IPS-NIHi7 (cell line): ENCODE data around the gene FHOD1.
A peak's percentile ranks its signal among the peaks of the same experiment; 100 is the strongest.

Source experiments
- DNase-seq: peaks from one replicate; pipeline ENCODE4 v3.0.0; 2012; ENCODE audit warnings: mixed read lengths; ENCODE audit errors: extremely low spot score

The FHOD1 gene

DNA sequence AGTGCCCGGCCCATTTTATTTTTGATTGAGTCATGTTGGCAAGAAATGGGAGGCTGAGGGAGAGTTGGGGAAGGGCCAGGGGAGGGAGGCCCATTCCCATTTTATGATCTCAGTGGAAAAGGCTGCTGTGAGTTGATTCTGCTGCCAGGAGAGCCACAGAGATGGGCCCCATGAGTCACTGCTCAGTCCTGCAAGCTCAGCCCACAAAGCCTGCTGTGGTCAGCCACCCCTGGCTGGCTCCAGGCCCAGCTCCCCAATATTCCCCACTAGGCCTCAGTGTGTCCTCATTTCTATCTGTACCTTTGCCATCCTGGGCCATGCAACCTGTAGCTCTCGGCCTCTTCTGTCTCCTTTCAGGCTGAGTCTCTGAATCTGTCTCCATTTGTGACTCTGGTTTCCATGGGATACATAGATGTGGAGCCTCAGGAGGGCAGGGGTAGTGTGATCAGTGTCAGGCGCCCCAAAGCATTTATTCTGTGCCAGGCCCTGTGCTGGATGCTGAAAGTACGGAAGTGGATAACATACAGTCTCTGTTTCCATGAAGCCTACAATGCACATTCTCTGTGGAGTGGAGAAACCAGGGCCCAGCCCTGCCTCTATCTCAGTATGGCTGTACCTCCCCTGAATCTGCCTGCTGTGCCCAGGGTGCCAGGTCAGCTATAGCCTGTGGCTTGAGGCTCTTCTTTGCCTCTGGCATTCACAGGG is 30.2 kb upstream of the FHOD1 start:
- DNase-seq = no peak

DNA sequence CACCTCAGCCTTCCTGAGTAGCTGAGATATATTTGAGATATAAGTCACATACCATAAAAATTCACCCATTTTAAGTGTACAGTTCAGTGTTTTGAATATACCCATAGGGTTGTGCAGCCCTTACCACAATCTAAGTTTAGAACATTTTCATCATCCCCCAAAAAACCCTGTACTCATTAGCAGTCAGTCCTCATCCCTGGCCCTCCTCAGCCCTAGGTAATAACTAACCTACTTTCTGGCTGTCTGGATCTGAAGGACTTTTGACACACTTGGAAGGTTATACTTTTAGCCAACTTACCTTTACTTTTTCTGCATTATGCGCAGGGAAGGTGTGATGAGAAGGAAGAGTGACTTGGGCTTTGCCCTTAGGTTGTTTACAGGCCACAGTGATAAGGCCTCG is 28.0 kb upstream of the FHOD1 start:
- no peak for DNase-seq

- no peak for DNase-seq
These were observed 24.2 kb upstream of the FHOD1 start for GRCh38 chr16:67271446-67271845.

DNA sequence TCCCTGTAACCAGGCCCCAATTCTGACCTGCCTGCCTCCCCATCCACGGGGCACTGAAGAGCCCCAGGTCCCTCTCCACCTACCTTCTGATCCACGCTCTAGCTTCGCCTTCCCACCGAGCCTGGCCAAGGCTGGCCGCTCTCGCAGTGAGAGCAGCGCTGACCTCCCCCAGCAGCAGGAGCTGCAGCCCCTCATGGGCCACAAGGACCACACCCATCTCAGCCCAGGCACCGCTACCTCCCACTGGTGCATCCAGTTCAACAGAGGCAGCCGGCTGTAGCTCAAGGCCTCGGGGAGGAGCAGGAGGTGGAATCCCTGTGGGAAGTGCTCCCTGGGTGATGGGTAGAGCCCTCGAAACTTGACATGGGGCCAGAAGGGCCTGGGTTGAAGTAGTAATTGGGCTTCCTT is 23.7 kb upstream of the FHOD1 start:
- DNase-seq = no peak

DNA sequence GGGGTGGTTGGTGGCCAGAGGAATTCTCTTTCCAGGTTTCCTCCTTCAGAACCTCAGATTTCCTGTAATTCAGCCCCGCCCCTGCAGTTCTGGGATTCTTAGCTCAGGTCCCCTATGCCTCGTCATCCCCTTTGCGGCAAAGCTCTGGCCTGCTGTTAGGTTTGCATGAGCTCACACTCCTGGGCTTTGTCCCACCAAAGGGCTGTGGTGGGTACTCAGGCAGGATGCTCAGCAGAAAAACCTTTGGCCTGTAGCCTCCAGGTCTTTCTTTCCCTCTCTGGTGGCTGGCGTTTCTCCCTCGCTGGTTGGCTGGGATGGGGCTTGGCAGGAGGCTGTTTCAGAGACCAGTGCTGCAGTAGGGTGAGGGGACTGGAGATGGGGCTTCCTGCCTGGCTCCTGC is 22.5 kb upstream of the FHOD1 start:
- no peak for DNase-seq

DNA sequence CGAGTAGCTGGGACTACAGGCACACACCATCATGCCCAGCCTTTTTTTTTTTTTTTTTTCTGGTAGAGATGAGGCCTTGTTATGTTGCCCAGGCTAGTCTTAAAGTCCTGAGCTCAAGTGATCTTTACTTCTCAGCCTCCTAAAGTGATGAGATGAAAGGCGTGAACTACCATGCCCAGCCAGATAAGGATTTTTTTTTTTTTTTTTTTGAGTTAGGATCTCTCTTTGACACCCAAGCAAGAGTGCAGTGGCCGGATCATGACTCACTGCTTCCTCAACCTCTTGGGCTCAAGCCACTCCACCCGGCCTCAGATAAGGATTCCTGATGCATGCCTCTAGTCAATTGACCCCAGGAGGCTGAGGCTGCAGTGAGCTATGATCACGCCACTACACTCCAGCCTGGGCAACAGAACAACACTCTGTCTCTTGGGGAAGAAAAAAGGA is 20.9 kb upstream of the FHOD1 start:
- no peak for DNase-seq

DNA sequence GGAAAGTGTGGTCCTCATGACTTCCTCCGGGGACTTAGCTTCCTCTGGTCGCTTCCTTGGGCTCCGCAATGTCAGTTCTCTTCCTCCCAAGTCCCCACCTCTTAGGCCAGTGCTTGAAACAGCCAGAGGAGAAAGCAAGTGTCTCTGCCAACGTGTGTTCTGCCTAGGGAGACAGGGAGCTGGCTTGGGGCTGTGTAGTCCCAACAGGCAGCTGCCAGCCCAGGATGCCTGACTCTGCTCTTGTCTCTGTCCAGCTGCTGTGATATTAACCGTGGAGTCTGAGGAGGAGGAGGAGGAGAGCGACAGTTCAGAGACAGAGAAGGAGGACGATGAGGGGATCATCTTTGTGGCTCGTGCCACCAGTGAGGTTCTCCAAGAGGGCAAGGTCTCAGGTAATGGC is 18.6 kb upstream of the FHOD1 start:
- no peak for DNase-seq

- DNase-seq = no peak
These were observed 17.6 kb upstream of the FHOD1 start for GRCh38 chr16:67264866-67265265.

GRCh38 chr16:67264277-67264676 is 17.0 kb upstream of the FHOD1 start:
- no peak for DNase-seq

DNA sequence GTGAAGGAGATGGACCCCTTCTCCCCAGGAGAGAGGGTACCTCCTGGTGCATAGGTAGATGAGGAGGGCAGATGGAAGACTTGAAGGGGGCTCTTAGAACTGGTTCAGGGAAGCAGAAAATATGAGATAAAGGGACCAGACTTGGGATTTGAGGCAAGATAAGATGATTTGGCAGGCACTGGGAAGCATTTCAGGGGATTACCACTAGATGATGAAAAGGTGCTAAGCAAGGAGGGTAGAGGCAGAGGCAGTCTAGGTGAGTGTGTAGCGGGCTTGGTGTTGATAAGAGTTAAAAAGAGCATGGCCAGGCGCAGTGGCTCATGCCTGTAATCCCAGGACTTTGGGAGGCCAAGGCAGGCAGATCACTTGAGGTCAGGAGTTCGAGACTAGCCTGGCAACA is 15.9 kb upstream of the FHOD1 start:
- DNase-seq = no peak

DNA sequence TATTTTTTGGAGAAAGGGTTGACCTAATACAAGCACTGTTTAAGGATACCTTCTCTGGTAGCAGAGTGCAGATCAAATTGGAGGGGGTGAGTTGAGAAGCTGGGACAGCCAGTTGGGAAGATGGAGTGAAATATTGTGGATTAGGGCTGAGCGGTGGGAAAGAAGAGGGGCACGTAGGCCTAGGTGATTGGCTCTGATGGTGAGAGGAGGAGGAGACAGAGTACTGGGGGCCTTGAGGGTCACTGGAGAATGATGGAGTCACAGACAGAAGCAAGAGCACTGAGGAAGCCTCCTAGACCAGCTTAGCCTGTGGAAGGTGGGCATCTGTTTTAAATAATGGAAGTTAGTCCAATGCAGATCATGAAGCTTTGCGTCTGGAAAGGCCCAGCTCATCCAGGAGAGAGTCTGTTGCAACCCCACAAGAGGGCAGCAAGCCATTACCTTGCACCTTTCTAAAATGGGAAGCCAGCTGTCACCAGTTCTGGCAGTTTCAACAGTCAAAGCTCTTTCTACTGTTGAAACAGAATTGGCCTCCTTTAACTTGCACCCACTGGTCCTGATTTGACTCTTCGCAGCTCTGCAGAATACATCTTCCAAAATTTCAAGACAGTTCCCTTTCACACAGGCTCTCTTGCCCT is 13.3 kb upstream of the FHOD1 start:
- peak; percentile 58 for DNase-seq

GRCh38 chr16:67259705-67260104 is 12.4 kb upstream of the FHOD1 start:
- no peak for DNase-seq

GRCh38 chr16:67258161-67258835 is 11.0 kb upstream of the FHOD1 start:
- DNase-seq = no peak

DNA sequence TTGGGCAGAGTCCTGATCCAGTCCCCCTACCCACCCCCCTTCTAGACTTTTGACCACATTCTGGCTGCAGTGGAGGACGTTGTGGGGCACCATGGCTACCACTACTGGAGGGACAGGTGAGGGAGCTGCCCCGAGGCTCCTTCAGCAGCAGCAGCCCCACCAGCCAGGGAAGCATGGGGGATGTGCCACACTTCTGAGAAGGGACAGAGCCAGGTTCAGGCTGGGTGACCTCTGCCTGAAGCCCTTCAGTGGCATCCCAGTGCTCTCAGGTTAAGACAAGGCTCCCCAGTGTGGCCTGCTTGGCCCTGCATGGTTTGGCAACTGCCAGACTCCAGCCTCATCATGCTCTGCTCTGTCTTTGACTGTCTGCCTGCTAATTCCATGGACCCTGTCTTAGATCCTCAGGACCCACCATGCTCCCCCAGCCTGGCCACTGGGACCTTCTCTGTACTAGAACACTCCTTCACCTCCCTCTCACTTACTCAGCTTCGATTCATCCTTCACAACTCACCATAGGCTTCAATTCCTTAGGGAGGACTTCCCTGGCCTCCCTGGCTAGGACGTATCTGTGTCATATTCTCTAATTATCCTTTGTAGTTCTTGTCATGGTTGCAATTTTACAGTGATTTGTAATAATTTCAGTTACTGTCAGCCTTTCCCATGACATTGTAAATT is 10.3 kb upstream of the FHOD1 start:
- DNase-seq = no peak

DNA sequence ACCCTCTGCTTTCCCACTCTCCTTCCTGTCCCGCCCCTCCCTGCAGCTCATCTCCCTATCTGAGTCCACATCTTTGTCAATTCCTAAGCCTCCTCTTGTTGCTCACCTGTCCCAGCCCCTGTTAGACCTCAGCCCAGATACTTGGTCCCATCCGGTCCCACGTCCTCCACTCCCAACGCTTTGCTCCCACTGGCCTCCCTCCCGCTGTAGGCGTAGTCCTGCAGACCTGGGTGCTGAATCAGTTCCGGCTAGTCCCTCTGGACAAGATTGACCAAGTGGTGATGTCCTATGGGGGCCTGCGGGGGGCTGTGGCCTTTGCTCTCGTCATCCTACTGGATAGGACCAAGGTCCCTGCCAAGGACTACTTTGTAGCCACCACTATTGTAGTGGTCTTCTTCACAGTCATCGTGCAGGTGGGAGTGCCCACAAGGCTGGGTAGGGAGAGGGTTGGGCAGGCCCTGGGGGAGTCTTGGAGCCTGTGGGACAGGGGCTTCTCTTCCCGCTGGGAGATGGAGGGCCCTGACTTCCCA is 9.5 kb upstream of the FHOD1 start:
- DNase-seq = no peak

GRCh38 chr16:67255553-67256221 is 8.4 kb upstream of the FHOD1 start:
- no peak for DNase-seq

- DNase-seq = no peak
These were observed 7.7 kb upstream of the FHOD1 start for GRCh38 chr16:67254801-67255552.

GRCh38 chr16:67252609-67253497 is 5.6 kb upstream of the FHOD1 start:
- no peak for DNase-seq

DNA sequence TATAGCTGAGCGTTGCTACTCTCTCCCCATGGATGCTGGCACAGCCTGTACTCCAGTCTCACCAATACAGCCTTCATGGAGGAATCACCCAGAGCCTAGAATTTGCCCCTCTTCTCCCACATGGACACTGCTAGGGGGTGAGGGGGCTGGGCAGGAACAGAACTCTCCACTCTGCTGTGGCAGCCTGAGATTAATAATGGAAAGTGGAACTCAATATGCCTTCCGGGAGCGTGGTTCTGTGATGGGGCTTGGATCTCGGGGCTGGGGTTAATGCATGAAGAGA is 2.7 kb upstream of the FHOD1 start:
- no peak for DNase-seq
